Suprapubic skin (tissue), 4 donors: Measurements from ENCODE around the gene MARCO. TPM values are rescaled to one million over a fixed set of nuclear protein-coding genes. Genes with fewer than 3 reads are reported as not detected.

Experiments used
- DNase-seq, 2 donors: peaks; one replicate each; pipeline ENCODE4 v3.0.0-alpha.2; 2019; ENCODE audit warnings: low spot score in 2 of 2
- H3K27ac ChIP-seq: fragments of 200-600 bp; sonication (generic); one replicate; pipeline ENCODE4 v1.5.1; 2019
- H3K27me3 ChIP-seq: fragments of 200-600 bp; sonication (generic); one replicate; pipeline ENCODE4 v1.5.1; 2019
- H3K36me3 ChIP-seq: fragments of 200-600 bp; sonication (generic); one replicate; pipeline ENCODE4 v1.5.1; 2019
- H3K4me1 ChIP-seq: fragments of 200-600 bp; sonication (generic); one replicate; pipeline ENCODE4 v1.5.1; 2019
- H3K4me3 ChIP-seq: fragments of 200-600 bp; sonication (generic); one replicate; pipeline ENCODE4 v1.5.1; 2019; ENCODE audit warnings: mild to moderate bottlenecking
- H3K9me3 ChIP-seq: fragments of 200-600 bp; sonication (generic); one replicate; pipeline ENCODE4 v1.5.1; 2019
- CTCF ChIP-seq, 2 donors: fragments of 200-600 bp in 1 of 2; fragments of 450-650 bp in 1 of 2; sonication (generic) in 1 of 2; IDR thresholded peaks; one replicate each; pipeline ENCODE4 v1.5.1; 2016 to 2019; ENCODE audit warnings: antibody characterized with exemption in 2 of 2, mild to moderate bottlenecking in 1 of 2, moderate library complexity in 1 of 2
- EP300 ChIP-seq: sonication (generic); formaldehyde crosslinking; IDR thresholded peaks from one replicate; pipeline ENCODE4 v1.6.1; 2017; ENCODE audit warnings: antibody characterized with exemption
- POLR2A ChIP-seq, 2 donors: fragments of 450-650 bp; IDR thresholded peaks; one replicate each; pipeline ENCODE4 v1.6.1; 2017; ENCODE audit warnings: antibody characterized with exemption in 2 of 2, mild to moderate bottlenecking in 2 of 2, moderate library complexity in 2 of 2
- POLR2AphosphoS5 ChIP-seq, 3 donors: sonication (generic); formaldehyde crosslinking; IDR thresholded peaks; one replicate each; pipeline ENCODE4 v1.6.1; 2017; ENCODE audit warnings: antibody characterized with exemption in 3 of 3
- WGBS: methylation state at CpG from one replicate; pipeline ENCODE4 v1.1.5; 2018; 5-methylcytosine and 5-hydroxymethylcytosine counted together
- total RNA-seq, 4 donors: library from RNA; depleted of rRNA; stranded (reverse); fragments of >200 nt; gene quantifications; one replicate each; pipeline ENCODE4 v1.1.0, GENCODE V29; 2016

The MARCO gene
- total RNA-seq, 4 donors from 2014 or later, result 0.68 to 9.1 (median 1.3) TPM

DNA sequence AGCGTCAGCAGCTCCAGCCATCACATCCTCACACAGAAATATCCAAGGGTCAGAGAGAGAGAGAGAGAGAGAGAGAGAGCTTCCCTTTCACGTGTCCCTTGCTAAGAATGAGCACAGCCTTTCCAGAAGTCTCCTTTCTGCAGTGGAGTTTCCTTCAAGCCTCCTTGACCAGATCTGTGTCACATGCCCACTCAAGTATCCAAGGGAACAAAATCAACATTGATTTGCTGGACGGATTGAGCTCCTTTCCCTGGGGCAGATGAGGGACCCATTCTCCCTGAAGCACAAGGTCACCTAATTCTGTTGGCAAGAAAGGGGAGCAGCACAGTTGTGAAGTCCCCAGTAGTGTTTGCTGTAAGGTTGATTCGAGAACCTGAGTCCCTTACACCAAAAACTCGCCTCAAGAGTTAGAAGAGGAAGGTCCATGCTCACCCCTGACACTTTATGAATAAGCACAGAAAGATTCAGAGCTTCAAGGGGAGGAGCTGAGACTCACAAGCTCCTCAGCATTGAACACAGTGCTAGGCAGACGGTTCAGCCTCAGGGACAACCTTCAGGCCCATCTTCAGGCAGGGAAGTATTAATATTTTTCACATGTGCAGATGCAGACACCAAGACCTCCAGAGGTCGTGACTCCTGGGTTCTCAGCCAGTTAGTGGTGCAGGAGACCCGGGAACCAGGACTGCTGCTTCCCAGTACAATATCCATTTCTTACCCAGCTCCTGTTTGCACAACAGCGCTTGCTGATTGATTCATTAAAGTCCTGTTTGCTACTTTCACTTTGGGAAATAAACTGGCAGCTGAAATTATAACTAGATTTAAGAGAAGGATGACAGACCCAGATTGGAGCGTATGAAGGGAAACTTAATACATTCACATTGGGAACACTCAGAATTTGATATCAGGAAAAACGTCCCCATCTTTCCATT lies 38.2 kb upstream of the MARCO start:
- H3K27ac ChIP-seq, result no peak overlapping the region
- no peaks in the 10 kb centered on the region for H3K4me1 ChIP-seq
- H3K4me3 ChIP-seq, result no peak overlapping the region
- H3K9me3 ChIP-seq, result no peaks in the 10 kb centered on the region
- WGBS, result 71% methylated on average over 11 of the region's 11 CpGs
- H3K27me3 ChIP-seq, result no peaks in the 10 kb centered on the region
- TF ChIP-seq CTCF (IDR thresholded peaks at IDR 0.05) (no peak), POLR2AphosphoS5 (IDR thresholded peaks at IDR 0.05) (no peak), EP300 (no peak), POLR2A (IDR thresholded peaks at IDR 0.05) (no peak)
- DNase-seq, result no peak
- no peaks in the 10 kb centered on the region for H3K36me3 ChIP-seq

- Histone ChIP-seq H3K36me3 (no peaks in the 10 kb centered on the region), H3K4me1 (no peaks in the 10 kb centered on the region), H3K4me3 (no peak overlapping the region), H3K9me3 (no peaks in the 10 kb centered on the region), H3K27me3 (no peaks in the 10 kb centered on the region), H3K27ac (no peak overlapping the region)
- DNase-seq, result no peak
- 93% methylated on average over 3 of the region's 3 CpGs for WGBS
- TF ChIP-seq POLR2A (IDR thresholded peaks at IDR 0.05), result no peak
- no peak for TF ChIP-seq POLR2AphosphoS5 (IDR thresholded peaks at IDR 0.05)
- TF ChIP-seq EP300, result no peak
- no peak for TF ChIP-seq CTCF (IDR thresholded peaks at IDR 0.05)
These were observed 36.8 kb upstream of the MARCO start for GRCh38 chr2:118905206-118905605.

DNA sequence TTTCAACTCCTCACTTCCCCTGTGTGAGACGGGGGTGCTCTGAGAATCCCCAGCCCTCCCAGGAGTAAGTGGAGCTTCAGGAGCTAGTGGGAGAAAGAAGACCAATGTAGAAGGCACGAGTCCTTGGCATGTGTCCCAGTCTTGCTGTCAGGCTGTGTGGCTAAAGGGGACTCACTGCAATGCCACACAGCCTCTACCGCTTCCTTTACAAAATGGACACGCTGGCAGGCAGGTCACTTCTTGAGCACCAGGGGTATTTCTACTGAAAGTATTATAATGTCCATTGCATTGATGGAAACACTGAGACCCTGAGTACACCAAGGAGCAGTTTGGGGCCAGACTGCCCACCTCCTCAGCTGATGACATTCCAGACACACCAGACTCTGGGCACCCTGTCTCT lies 35.8 kb upstream of the MARCO start:
- H3K27me3 ChIP-seq, result no peaks in the 10 kb centered on the region

DNA sequence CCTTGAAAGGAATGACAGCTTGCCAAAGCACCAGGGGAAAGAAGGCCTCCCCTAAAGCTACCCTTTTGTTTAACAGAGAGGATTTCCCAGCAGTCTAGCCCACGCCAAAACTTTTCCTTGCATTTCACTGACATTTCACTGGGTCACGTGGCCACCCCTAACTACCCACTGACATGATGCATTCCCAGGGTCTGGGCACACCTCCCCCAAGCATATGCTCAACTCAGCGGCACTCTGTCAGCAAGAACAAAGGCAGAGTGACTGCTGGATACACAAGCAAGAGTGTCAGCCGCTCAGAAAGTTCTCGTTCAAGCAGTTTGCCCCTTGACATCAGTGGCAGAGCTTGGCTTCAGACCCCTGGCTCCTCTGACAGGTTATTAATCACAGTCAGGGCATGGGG lies 34.2 kb upstream of the MARCO start:
- no peaks in the 10 kb centered on the region for H3K9me3 ChIP-seq
- WGBS, result 53% methylated on average over 4 of the region's 5 CpGs
- no peak overlapping the region for H3K27ac ChIP-seq
- no peak for DNase-seq
- no peaks in the 10 kb centered on the region for H3K27me3 ChIP-seq
- no peak for TF ChIP-seq CTCF (IDR thresholded peaks at IDR 0.05)
- TF ChIP-seq EP300, result no peak
- TF ChIP-seq POLR2A (IDR thresholded peaks at IDR 0.05), result no peak
- no peak for TF ChIP-seq POLR2AphosphoS5 (IDR thresholded peaks at IDR 0.05)
- no peaks in the 10 kb centered on the region for H3K4me1 ChIP-seq
- no peak overlapping the region for H3K4me3 ChIP-seq
- H3K36me3 ChIP-seq, result no peaks in the 10 kb centered on the region

More for the DNA sequence above, 35.8 kb upstream of the MARCO start:
- no peak for DNase-seq
- TF ChIP-seq POLR2AphosphoS5 (IDR thresholded peaks at IDR 0.05) (no peak), EP300 (no peak), CTCF (IDR thresholded peaks at IDR 0.05) (no peak), POLR2A (IDR thresholded peaks at IDR 0.05) (no peak)
- no peaks in the 10 kb centered on the region for H3K9me3 ChIP-seq
- H3K36me3 ChIP-seq, result no peaks in the 10 kb centered on the region
- H3K27ac ChIP-seq, result no peak overlapping the region
- WGBS, result 88% methylated on average over 4 of the region's 4 CpGs
- H3K4me1 ChIP-seq, result no peaks in the 10 kb centered on the region
- no peak overlapping the region for H3K4me3 ChIP-seq

GRCh38 chr2:118909191-118909590 lies 32.8 kb upstream of the MARCO start:
- Histone ChIP-seq H3K9me3 (no peaks in the 10 kb centered on the region), H3K4me1 (no peaks in the 10 kb centered on the region), H3K27me3 (no peaks in the 10 kb centered on the region), H3K36me3 (no peaks in the 10 kb centered on the region), H3K4me3 (no peak overlapping the region), H3K27ac (no peak overlapping the region)
- TF ChIP-seq CTCF (IDR thresholded peaks at IDR 0.05) (no peak), POLR2A (IDR thresholded peaks at IDR 0.05) (no peak), POLR2AphosphoS5 (IDR thresholded peaks at IDR 0.05) (no peak), EP300 (no peak)
- WGBS, result 79% methylated on average over 4 of the region's 4 CpGs
- DNase-seq, result no peak
